Mesodermal cell (in vitro differentiated cells): Measurements from ENCODE around the gene RBM44.

ENCODE experiments used
- H3K27ac ChIP-seq: 2 replicates; pipeline ENCODE4 v1.7.0; 2013; ENCODE audit warnings: mild to moderate bottlenecking, low read depth, low read length, moderate library complexity; ENCODE audit not compliant: severe bottlenecking
- H3K36me3 ChIP-seq: 2 replicates; pipeline ENCODE4 v1.7.1; 2013; ENCODE audit warnings: mild to moderate bottlenecking, low read length, moderate library complexity; ENCODE audit not compliant: control insufficient read depth, insufficient read depth
- H3K4me1 ChIP-seq: one replicate; pipeline ENCODE4 v1.7.1; 2013; ENCODE audit warnings: mild to moderate bottlenecking, low read length; ENCODE audit not compliant: insufficient read depth, control insufficient read depth, poor library complexity, severe bottlenecking
- H3K4me3 ChIP-seq: 2 replicates; pipeline ENCODE4 v1.7.0; 2013; ENCODE audit warnings: low read length, control low read depth, mild to moderate bottlenecking; ENCODE audit not compliant: insufficient read depth, poor library complexity, severe bottlenecking; ENCODE audit errors: extremely low read depth
- H3K9me3 ChIP-seq: 2 replicates; pipeline ENCODE4 v1.7.1; 2013; ENCODE audit warnings: mild to moderate bottlenecking, low read length, moderate library complexity; ENCODE audit not compliant: control insufficient read depth
- WGBS, 2 experiments: methylation state at CpG; one replicate each; pipeline ENCODE4 v1.1.5; 2013; ENCODE audit warnings: missing lambda C conversion rate in 2 of 2; ENCODE audit not compliant: insufficient coverage in 2 of 2; 5-methylcytosine and 5-hydroxymethylcytosine counted together

The RBM44 gene

DNA sequence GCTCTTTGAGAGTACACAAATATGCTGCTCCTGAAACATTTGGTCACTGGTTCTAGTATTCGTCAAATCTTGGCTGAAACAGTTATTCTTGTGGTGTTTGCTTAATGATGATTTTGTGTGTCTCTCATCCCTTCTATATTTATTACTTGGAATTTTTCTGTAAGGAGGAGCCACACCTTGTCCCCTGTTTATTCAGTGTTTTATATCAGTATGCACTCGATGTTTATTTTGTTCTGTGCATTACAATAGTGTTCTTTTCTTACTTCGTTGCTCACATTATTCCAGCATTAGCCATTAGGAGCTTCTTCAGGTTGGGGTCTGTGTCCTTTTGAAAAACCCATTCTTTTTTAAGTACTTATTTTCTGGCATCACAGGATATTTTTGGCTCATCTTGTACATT, 55.7 kb downstream of the RBM44 start:
- no CpG with 5 or more reads among the region's 3 CpGs for WGBS, 2 experiments
- Histone ChIP-seq H3K27ac (no peak overlapping the region), H3K4me3 (no peak overlapping the region), H3K36me3 (no peaks in the 10 kb centered on the region), H3K4me1 (peaks cover 4% of the 10 kb centered on the region), H3K9me3 (peaks cover 3% of the 10 kb centered on the region)

DNA sequence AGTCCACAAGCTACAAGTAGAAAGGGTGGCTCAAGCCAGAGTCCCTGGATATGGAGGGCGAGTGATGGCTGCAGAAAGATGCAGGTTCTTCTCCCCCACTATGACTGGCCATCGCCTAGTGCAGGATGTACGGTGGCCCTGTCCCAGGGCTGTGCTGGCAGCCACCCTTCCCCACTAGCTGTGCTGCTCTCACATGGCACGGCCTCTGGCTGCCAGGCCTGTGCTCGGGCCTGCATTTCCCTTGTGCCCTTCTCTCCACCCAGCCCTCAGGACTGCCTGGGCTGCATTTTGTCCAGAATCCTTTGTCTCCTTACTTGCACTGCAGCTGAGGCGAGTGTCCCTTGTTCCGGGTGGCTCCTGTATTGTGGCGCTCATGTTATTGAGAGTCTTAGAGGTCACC, 59.2 kb downstream of the RBM44 start:
- no peak overlapping the region for H3K27ac ChIP-seq
- H3K4me3 ChIP-seq = no peak overlapping the region
- WGBS, 2 experiments = 85 to 87% methylated on average over 7 to 8 of the region's 8 CpGs
- H3K4me1 ChIP-seq = peaks cover 16% of the 10 kb centered on the region
- H3K9me3 ChIP-seq = no peaks in the 10 kb centered on the region
- H3K36me3 ChIP-seq = no peaks in the 10 kb centered on the region

DNA sequence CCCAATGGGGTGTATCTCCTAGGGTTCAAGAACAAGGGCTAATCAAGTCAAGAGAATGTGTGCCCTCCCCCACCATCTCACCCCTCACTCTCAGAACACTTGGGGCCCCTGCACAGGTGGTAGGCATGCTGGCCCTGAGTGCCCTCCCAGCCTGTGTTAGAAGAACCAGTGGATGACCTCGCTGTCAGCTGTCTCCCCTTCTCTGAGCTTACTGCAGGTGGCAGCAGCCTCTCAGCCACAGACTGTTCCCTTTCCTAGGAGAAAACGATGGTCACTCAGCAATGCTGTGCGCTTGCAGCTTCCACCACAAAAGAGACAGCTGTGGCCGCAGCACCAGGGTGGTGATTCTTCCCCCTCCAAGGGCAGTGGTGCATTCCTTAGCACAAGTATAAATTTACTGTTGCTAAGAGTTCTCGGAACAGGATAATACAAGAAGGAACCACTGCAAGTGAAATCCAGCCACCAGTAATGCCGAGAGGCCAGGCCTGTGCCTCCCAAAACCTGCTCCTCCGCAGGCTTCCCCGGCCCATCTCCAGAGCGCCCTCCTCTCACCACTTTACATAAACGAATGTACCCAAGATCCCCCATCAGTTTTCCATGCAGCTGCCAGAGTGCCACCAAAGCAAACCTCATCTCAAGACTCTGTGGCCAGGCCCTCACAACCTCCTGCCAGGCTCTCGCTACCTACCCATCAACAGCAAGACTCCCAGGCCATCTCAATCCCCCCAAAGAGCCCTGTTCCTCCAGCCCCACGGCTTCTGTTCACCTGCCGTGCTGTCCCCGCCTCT, 59.9 kb downstream of the RBM44 start:
- Histone ChIP-seq H3K4me3 (no peak overlapping the region), H3K9me3 (no peaks in the 10 kb centered on the region), H3K36me3 (no peaks in the 10 kb centered on the region), H3K27ac (no peak overlapping the region), H3K4me1 (peaks cover 16% of the 10 kb centered on the region)
- 50 to 56% methylated on average over 11 to 14 of the region's 14 CpGs for WGBS, 2 experiments

DNA sequence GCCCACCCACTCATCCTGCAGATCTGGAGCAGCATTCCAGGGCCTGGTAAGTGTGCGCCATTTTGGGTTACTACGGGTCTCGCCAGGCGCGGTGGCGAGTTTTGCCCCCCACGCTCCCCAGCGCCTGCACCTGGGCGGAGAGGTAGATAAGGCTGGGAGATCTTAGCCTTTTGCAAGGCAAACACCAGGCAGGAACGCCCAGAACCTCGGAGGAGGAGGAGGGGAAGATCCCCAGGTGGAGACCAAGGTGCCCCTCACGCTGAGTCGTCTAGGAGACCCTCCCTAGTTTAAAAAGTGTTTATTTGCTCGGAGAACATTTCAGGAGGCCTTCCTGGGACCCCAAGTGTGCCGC, 60.5 kb downstream of the RBM44 start:
- 63 to 67% methylated on average over 15 of the region's 15 CpGs for WGBS, 2 experiments
- Histone ChIP-seq H3K36me3 (no peaks in the 10 kb centered on the region), H3K9me3 (no peaks in the 10 kb centered on the region), H3K4me3 (peak overlapping the region; percentile 11), H3K27ac (no peak overlapping the region), H3K4me1 (peaks cover 22% of the 10 kb centered on the region)

DNA sequence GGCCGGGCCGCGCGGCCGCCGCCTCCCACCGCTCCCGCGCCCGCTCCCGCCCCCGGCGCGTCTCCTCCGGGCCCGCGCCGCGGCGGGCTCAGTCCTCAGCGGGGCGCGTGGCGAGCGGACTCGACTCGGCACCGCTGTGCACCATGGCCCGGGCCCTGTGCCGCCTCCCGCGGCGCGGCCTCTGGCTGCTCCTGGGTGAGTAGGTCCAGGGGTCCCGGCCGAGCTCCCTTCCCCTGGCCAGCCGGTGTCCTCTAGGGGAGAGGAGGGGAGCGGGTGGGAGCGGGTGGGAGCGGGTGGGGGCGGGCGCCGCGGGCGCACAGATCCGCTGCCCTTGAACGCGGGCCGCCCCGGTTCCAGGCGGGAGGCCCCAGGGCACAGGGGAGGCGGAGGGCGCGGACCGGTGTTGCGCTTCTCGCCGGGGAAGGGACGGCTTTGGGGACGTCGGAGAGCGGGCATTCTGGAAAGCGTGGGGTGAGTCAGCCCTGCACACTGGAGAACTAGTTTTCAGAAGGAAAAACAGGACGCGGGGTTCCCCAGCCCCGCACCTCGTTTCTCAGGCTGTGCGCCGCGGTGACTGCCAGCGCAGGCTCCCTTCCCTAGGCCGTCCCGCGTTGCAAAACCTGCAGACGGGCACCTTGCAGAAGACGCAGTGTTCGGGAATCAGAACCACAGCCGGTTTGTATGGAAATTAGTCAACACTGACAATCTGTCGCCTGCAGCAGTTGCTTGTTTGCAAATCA, 61.1 kb downstream of the RBM44 start, which contains the start of gene RAMP1:
RAMP1 (plus strand) TSS at position 91 of the 740 bp plus-strand sequence; CDS start at position 144, 53 bp downstream.
- peak within 1 kb of the TSS; percentile 24 for H3K4me3 ChIP-seq
- no peaks in the 10 kb centered on the region for H3K9me3 ChIP-seq
- H3K27ac ChIP-seq = no peak within 1 kb of the TSS
- H3K4me1 ChIP-seq = peaks cover 28% of the 10 kb centered on the region
- WGBS, 2 experiments = 3 to 5% methylated on average over 57 to 63 of the region's 79 CpGs
- no peaks in the 10 kb centered on the region for H3K36me3 ChIP-seq

DNA sequence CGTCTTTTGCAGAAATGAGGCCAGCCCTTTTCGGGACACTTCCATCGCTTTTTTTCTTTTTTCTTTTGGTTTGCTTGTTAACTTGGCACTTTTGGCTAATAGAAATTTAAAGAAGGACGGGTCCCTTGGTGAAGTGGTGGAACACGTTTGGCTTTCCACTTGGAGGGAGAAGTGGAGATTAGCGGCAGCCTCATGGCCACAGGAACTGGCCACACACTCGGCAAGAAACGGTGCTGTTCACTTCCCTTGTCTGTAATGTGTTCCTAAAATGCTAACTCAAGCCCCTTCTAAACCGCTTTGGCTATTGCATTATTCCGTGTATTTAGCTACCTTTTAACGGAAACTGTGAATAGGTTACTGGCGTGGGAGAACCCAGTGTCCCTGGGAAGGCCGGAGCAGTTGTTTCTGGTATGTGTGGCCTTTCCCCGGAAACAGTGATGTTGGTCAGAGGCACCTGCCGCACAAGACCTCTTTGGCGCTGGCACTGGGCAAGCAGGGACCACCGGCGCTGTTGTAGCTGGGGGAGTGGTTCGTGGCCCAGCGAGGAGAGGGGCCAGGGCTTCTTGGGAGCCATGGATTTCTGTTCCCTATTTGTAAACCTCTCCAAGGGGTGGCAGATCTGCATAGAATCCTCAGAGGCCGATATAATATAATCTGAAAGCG, 61.8 kb downstream of the RBM44 start:
- H3K36me3 ChIP-seq = no peaks in the 10 kb centered on the region
- 75 to 78% methylated on average over 15 to 21 of the region's 22 CpGs for WGBS, 2 experiments
- H3K9me3 ChIP-seq = no peaks in the 10 kb centered on the region
- H3K4me1 ChIP-seq = peaks cover 35% of the 10 kb centered on the region
- no peak overlapping the region for H3K27ac ChIP-seq
- no peak overlapping the region for H3K4me3 ChIP-seq

DNA sequence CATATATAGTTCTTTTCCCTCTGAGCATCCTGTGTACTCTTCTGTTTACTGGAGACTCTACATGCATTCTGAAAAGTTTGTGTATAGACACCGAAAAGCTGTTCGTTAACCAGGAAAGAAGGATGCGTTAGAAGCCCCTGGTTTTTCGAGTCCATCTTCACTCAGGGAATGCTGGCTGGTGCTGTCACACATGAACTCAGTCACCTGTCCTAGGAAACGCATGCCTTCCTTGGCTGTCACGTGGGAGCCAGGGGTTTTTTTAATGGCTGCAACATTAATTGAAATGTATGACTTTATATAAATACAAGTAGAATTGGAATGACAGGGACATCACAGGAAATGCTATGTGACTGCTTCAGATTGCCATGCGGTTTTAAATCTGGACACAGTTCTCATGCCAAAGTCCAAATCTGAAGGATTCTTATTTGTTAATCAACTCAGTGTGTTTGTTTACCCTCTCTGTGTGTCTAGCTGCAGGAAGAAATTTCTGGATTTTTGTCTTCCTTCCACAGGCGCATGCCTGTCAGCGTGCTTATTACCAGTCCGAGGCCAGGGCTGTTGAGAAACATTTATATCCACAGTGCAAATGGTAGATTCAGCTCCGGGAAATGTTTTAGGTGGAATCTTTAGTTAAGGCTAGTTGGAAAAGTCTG, 63.4 kb downstream of the RBM44 start:
- H3K36me3 ChIP-seq = no peaks in the 10 kb centered on the region
- no peaks in the 10 kb centered on the region for H3K9me3 ChIP-seq
- H3K4me1 ChIP-seq = peaks cover 51% of the 10 kb centered on the region
- WGBS, 2 experiments = 93 to 96% methylated on average over 9 to 11 of the region's 11 CpGs
- no peak overlapping the region for H3K4me3 ChIP-seq
- no peak overlapping the region for H3K27ac ChIP-seq

DNA sequence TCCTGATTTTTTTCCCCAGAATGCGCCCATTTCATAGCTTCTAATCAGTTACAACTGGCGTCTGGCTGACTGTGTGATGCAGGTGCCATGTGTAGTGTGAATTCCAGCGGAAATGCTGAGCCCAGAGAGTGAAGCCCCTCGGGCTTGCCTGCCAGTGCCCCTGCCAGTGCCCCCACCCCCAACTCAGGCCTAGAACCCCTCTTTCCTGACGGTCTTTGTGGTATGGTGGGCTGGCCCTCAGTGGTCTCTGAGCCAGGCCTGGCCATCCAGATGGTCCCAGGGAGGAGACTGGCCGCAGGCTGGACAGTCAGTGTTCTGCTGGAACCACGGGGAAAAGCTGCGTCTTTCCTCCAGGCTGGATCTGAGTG, 63.9 kb downstream of the RBM44 start:
- 88 to 95% methylated on average over 5 to 7 of the region's 8 CpGs for WGBS, 2 experiments

DNA sequence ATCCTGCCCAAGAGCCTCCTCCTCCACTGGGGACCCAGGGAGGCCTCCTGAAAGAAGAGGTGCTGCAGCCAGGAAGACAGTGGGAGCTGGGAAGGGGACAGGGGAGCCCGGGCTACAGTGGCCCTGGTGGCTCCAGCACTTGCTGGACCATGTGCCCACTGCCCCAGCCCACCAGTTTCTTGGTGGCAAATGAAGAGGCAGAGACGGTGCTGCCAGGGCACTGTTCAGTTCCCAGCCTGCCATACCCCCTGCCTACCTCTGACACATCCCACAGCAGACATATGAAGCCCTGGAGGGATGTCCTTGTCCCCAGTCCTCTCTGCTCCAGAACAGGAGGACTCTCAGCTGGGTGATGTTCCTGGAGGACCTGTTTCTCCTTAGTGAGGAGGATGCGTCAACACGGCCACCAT, 64.5 kb downstream of the RBM44 start:
- no peak overlapping the region for H3K27ac ChIP-seq
- no peak overlapping the region for H3K4me3 ChIP-seq
- 71 to 94% methylated on average over 1 to 2 of the region's 4 CpGs for WGBS, 2 experiments
- H3K9me3 ChIP-seq = no peaks in the 10 kb centered on the region
- H3K4me1 ChIP-seq = peaks cover 57% of the 10 kb centered on the region
- H3K36me3 ChIP-seq = no peaks in the 10 kb centered on the region

More for the DNA sequence above, 63.9 kb downstream of the RBM44 start:
- Histone ChIP-seq H3K9me3 (no peaks in the 10 kb centered on the region), H3K4me3 (no peak overlapping the region), H3K36me3 (no peaks in the 10 kb centered on the region), H3K27ac (no peak overlapping the region), H3K4me1 (peaks cover 54% of the 10 kb centered on the region)

DNA sequence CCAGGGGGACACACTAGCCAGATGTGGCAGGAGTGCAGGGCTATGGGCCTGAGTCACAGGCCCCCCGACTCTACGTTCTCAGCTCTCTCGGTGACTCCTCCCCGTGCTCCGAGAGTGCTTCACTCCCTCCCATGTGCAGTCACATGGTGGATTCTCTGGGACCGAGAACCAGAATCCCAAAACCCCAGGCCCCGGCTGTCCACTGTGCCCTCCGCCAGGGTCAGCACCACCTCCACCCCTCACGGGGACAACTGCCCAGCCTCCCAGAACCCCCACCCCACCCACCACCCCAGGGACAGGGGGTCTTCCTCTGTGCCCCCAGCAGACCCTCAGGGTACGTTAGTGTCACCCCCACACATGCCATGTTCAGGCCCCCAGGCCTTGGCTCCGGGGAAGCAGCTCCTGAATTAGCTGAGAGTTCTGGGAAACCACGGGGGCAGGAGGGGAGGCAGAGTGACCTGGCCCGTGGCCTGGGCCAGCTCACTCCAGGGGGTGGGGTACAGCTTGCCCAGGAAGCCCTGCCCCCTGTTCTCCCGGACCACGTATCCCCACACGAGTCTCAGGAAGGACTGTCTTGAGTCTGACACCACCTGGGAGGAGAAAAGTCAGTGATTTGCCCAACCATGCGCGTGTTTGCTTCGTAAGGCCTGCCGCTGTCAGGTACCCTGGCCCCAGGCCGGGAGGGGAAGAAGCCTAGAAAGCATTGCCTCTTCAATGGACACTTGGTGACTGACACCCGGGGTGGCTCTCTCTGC, 65.3 kb downstream of the RBM44 start:
- Histone ChIP-seq H3K36me3 (no peaks in the 10 kb centered on the region), H3K4me3 (no peak overlapping the region), H3K4me1 (peaks cover 57% of the 10 kb centered on the region), H3K9me3 (no peaks in the 10 kb centered on the region), H3K27ac (no peak overlapping the region)
- WGBS, 2 experiments = 66 to 67% methylated on average over 14 to 21 of the region's 22 CpGs
